Calu3 (cell line): Measurements from ENCODE around the gene BSCL2. TPM values are rescaled to one million over a fixed set of nuclear protein-coding genes. Genes with fewer than 3 reads are reported as not detected.

Source experiments
- BruUV-seq: library from RNA; stranded (reverse); fragments of 400-500 nt; replicated peaks from 2 replicates; lab custom pipeline; 2021; lab: Mats Ljungman, UMichigan
- CTCF ChIA-PET: fragments of 300-600 bp; sonication (Branson Sonifier 250); formaldehyde crosslinking; loops from one replicate; lab custom pipeline; 2022; ENCODE audit warnings: antibody characterized with exemption; lab: Charles Lee
- DNase-seq: peaks from one replicate; pipeline ENCODE4 v3.0.0; 2022
- H3K27ac Mint-ChIP-seq: one replicate; pipeline ENCODE4 v1.8.0; 2022; ENCODE audit warnings: mixed read lengths; ENCODE audit not compliant: unreplicated experiment
- H3K27me3 Mint-ChIP-seq: one replicate; pipeline ENCODE4 v1.8.0; 2022; ENCODE audit warnings: mixed read lengths; ENCODE audit not compliant: unreplicated experiment
- H3K36me3 Mint-ChIP-seq: one replicate; pipeline ENCODE4 v1.8.0; 2022; ENCODE audit warnings: mild to moderate bottlenecking, moderate library complexity, mixed read lengths; ENCODE audit not compliant: insufficient read depth, unreplicated experiment
- H3K4me1 Mint-ChIP-seq: one replicate; pipeline ENCODE4 v1.8.0; 2022; ENCODE audit warnings: mild to moderate bottlenecking, low read depth, mixed read lengths; ENCODE audit not compliant: unreplicated experiment
- H3K4me3 Mint-ChIP-seq: one replicate; pipeline ENCODE4 v1.8.0; 2022; ENCODE audit warnings: mild to moderate bottlenecking, low read depth, moderate library complexity, mixed read lengths; ENCODE audit not compliant: unreplicated experiment
- H3K9me3 Mint-ChIP-seq: one replicate; pipeline ENCODE4 v1.8.0; 2022; ENCODE audit warnings: low read depth, mixed read lengths; ENCODE audit not compliant: unreplicated experiment
- intact Hi-C: fragments of 100-400 bp; cut with micrococcal nuclease; formaldehyde crosslinking; loops from one replicate; pipeline ENCODE4 v1.10.0; 2022; ENCODE audit not compliant: unreplicated experiment
- total RNA-seq: library from RNA; stranded (reverse); gene quantifications from 2 replicates; pipeline ENCODE4 v1.2.3, GENCODE V29; 2022
- TF ChIP-seq, protein P1 (sequence below): fragments of 200-600 bp; IDR thresholded peaks from one replicate; pipeline ENCODE4 v1.8.0; 2022; ENCODE audit warnings: antibody characterized with exemption; ENCODE audit not compliant: unreplicated experiment

BSCL2 gene
- total RNA-seq, 1 experiment from 2014 or later = 71.5 TPM

- intact Hi-C loops = no loop called here
- peak overlapping the region; percentile 99 for H3K27ac Mint-ChIP-seq
- no peaks in the 10 kb centered on the region for H3K27me3 Mint-ChIP-seq
- H3K4me1 Mint-ChIP-seq = peaks cover 9% of the 10 kb centered on the region
- CTCF ChIA-PET = interaction anchor here (0.6 to 2.0 kb wide), 8 partner anchors 9 to 554 kb away, joined by 3 to 6 read pairs (median 3); partner anchors contain the start of genes EEF1G, INTS5, MTA2 and TUT1
- DNase-seq = peak; percentile 30
- no peaks in the 10 kb centered on the region for H3K9me3 Mint-ChIP-seq
- TF ChIP-seq, protein P1, sequence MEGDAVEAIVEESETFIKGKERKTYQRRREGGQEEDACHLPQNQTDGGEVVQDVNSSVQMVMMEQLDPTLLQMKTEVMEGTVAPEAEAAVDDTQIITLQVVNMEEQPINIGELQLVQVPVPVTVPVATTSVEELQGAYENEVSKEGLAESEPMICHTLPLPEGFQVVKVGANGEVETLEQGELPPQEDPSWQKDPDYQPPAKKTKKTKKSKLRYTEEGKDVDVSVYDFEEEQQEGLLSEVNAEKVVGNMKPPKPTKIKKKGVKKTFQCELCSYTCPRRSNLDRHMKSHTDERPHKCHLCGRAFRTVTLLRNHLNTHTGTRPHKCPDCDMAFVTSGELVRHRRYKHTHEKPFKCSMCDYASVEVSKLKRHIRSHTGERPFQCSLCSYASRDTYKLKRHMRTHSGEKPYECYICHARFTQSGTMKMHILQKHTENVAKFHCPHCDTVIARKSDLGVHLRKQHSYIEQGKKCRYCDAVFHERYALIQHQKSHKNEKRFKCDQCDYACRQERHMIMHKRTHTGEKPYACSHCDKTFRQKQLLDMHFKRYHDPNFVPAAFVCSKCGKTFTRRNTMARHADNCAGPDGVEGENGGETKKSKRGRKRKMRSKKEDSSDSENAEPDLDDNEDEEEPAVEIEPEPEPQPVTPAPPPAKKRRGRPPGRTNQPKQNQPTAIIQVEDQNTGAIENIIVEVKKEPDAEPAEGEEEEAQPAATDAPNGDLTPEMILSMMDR = no peak
- no TSS peak for BruUV-seq
- peak overlapping the region; percentile 91 for H3K4me3 Mint-ChIP-seq
- peaks cover 73% of the 10 kb centered on the region for H3K36me3 Mint-ChIP-seq
Measured at GRCh38 chr11:62665599-62666258, 41.5 kb downstream of the BSCL2 start.

DNA sequence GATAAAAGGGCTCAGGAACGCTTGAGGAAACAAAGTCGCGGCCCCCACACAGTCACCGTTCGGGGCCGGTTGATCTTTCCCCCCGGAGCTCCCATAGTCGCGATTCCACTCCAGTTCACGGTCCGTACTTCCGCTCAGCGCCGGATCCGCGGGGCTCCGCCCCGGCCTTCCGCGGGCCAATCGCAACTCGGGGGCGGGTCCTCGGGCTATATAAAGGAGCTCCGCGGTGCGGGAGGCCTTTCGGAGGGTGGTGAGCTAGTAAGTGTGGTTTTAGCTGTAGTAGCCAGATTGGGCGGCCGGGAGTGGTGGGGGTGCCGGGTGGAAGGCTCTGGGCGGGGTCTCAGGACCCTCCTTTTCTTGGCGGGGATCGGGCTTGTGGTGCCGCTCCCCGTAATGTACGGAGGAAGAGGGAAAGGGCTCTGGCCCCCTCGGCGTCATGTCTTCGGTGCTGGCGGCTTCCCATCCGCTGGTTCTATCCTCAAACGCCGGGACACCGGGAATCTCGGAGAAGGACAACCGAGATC is 42.1 kb downstream of the BSCL2 start, which contains the start of the genes C11orf98 and CSKMT:
Gene C11orf98 (minus strand): TSS at position 136 of the 524 bp plus-strand sequence. CDS start 41 bp downstream, at position 95.
Gene CSKMT (plus strand): TSS at position 238 of the 524 bp plus-strand sequence. CDS start 568 bp downstream, outside the sequence.
- peaks cover 67% of the 10 kb centered on the region for H3K36me3 Mint-ChIP-seq
- intact Hi-C loops = no loop called here
- peak within 1 kb of the TSS; percentile 99 for H3K27ac Mint-ChIP-seq
- no peaks in the 10 kb centered on the region for H3K9me3 Mint-ChIP-seq
- peak; percentile 96 for DNase-seq
- peaks cover 9% of the 10 kb centered on the region for H3K4me1 Mint-ChIP-seq
- peak within 1 kb of the TSS; percentile 91 for H3K4me3 Mint-ChIP-seq
- TF ChIP-seq, protein P1 = no peak
- no peaks in the 10 kb centered on the region for H3K27me3 Mint-ChIP-seq
- CTCF ChIA-PET = interaction anchor here (0.6 to 2.0 kb wide), 8 partner anchors 10 to 555 kb away, joined by 3 to 6 read pairs (median 3); partner anchors contain the start of genes EEF1G, INTS5, MTA2 and TUT1
- BruUV-seq = TSS peak; percentile 92

- TSS peak; percentile 39 for BruUV-seq
- TF ChIP-seq, protein P1 = no peak
- H3K4me3 Mint-ChIP-seq = peak overlapping the region; percentile 91
- no peaks in the 10 kb centered on the region for H3K27me3 Mint-ChIP-seq
- CTCF ChIA-PET = interaction anchor here (0.8 to 2.0 kb wide), 4 partner anchors 12 to 91 kb away, joined by 3 to 6 read pairs (median 4); partner anchors contain the start of genes EEF1G, INTS5, MTA2 and TUT1
- intact Hi-C loops = no loop called here
- peaks cover 62% of the 10 kb centered on the region for H3K36me3 Mint-ChIP-seq
- no peaks in the 10 kb centered on the region for H3K9me3 Mint-ChIP-seq
- H3K4me1 Mint-ChIP-seq = peaks cover 9% of the 10 kb centered on the region
- peak; percentile 51 for DNase-seq
- H3K27ac Mint-ChIP-seq = peak overlapping the region; percentile 99
Measured at GRCh38 chr11:62664405-62665074, 42.7 kb downstream of the BSCL2 start.

GRCh38 chr11:62656796-62657429 is 50.3 kb downstream of the BSCL2 start:
- Mint-ChIP-seq H3K27me3 (no peaks in the 10 kb centered on the region), H3K9me3 (no peaks in the 10 kb centered on the region), H3K27ac (no peak overlapping the region), H3K36me3 (peaks cover 13% of the 10 kb centered on the region), H3K4me3 (no peak overlapping the region), H3K4me1 (peaks cover 16% of the 10 kb centered on the region)
- TF ChIP-seq, protein P1 = no peak
- BruUV-seq = no TSS peak
- no peak for DNase-seq
- intact Hi-C loops = no loop called here
- CTCF ChIA-PET = interaction anchor here (0.6 to 0.7 kb wide), 3 partner anchors 11 to 1320 kb away, joined by 3 to 7 read pairs (median 3); partner anchors contain the start of gene TTC9C
